Small intestine (tissue), 7 donors: ENCODE data around the gene RELN. TPM values are rescaled to one million over a fixed set of nuclear protein-coding genes. Genes with fewer than 3 reads are reported as not detected.

Source experiments
- DNase-seq, 2 donors: peaks; one replicate each; pipeline versions ENCODE4 v3.0.0 to v3.0.0-alpha.2; 2013
- FAIRE-seq: peaks from 2 replicates; lab custom pipeline; 2012; peaks lifted over from hg19 to GRCh38; lab: Jason Lieb, UNC
- H3K27ac ChIP-seq, 3 donors: one replicate each; pipeline ENCODE4 v1.5.1; 2013; ENCODE audit warnings: low read length in 2 of 3, mild to moderate bottlenecking in 2 of 3, control low read depth in 1 of 3, inconsistent platforms in 1 of 3, low read depth in 1 of 3, moderate library complexity in 1 of 3
- H3K27me3 ChIP-seq, 3 donors: one replicate each; pipeline ENCODE4 v1.6.1; 2013; ENCODE audit warnings: low read length in 3 of 3, inconsistent platforms in 1 of 3; ENCODE audit not compliant: control insufficient read depth in 3 of 3, insufficient read depth in 3 of 3
- H3K36me3 ChIP-seq, 3 donors: one replicate each; pipeline ENCODE4 v1.6.1; 2013; ENCODE audit warnings: low read length in 3 of 3, inconsistent platforms in 1 of 3, low read depth in 1 of 3, mild to moderate bottlenecking in 1 of 3, moderate library complexity in 1 of 3; ENCODE audit not compliant: control insufficient read depth in 3 of 3, insufficient read depth in 2 of 3
- H3K4me1 ChIP-seq, 3 donors: one replicate each; pipeline ENCODE4 v1.6.1; 2013; ENCODE audit warnings: low read length in 2 of 3, inconsistent platforms in 1 of 3, low read depth in 1 of 3, mild to moderate bottlenecking in 1 of 3, moderate library complexity in 1 of 3; ENCODE audit not compliant: control insufficient read depth in 3 of 3, insufficient read depth in 2 of 3
- H3K4me3 ChIP-seq, 3 donors: one replicate each; pipeline ENCODE4 v1.5.1; 2013; ENCODE audit warnings: low read length in 3 of 3, control low read depth in 1 of 3, inconsistent platforms in 1 of 3, low read depth in 1 of 3, mild to moderate bottlenecking in 1 of 3, moderate library complexity in 1 of 3
- H3K9me3 ChIP-seq, 2 donors: one replicate each; pipeline ENCODE4 v1.6.1; 2013; ENCODE audit warnings: low read depth in 1 of 2, low read length in 1 of 2; ENCODE audit not compliant: control insufficient read depth in 2 of 2, insufficient read depth in 1 of 2
- WGBS, 3 donors: extraction: QIAGEN DNeasy Blood & Tissue Kit; methylation state at CpG; one replicate each; pipeline ENCODE4 v1.1.7; 2013; 5-methylcytosine and 5-hydroxymethylcytosine counted together
- polyA plus RNA-seq, 4 donors: library from polyadenylated mRNA; stranded (reverse) in 3 of 4; unstranded in 1 of 4; fragments of 200-250 nt in 3 of 4; fragments of 120-200 nt in 1 of 4; gene quantifications; one replicate each; pipeline versions ENCODE4 v1.2.1 to v1.2.3, GENCODE V29; 2013
- donor health status: healthy with polysubstance abuse.
- donor health status: control.
- donor health status: control.
- donor health status: Bipolar disorder and iron deficiency.
- donor health status: healthy.

Gene RELN
- polyA plus RNA-seq, 4 donors, result 3.4 to 8.1 TPM; not detected in 2

DNA sequence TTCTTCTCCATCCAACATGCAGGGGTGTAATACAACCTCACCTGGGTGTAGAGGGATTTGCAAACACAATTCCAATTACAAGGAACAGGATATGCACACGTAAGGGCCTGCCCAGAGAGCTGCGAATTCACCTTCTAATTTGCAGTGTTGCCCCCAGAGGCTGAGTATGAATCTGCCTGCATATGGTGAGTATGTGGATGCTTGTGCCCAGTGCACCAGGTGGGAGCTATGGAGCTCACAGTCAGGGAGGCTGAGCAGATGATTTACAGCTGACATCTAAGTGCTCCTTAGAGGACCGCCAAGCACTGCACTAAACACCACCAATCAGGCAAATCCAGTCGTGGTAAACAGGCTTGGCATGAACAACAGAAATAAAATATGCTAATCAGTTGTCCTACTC lies 132.0 kb downstream of the RELN start:
- H3K4me3 ChIP-seq, result no peak overlapping the region
- H3K9me3 ChIP-seq, result no peaks in the 10 kb centered on the region
- H3K36me3 ChIP-seq, result no peaks in the 10 kb centered on the region
- H3K4me1 ChIP-seq, result no peaks in the 10 kb centered on the region
- H3K27ac ChIP-seq, result no peak overlapping the region
- DNase-seq (no peak), FAIRE-seq (no peak)
- WGBS, 3 donors, result 38 to 45% (median 39%) methylated on average over 4 of the region's 4 CpGs
- H3K27me3 ChIP-seq, result no peaks in the 10 kb centered on the region

GRCh38 chr7:103856929-103857328 lies 132.5 kb downstream of the RELN start:
- Histone ChIP-seq H3K9me3 (no peaks in the 10 kb centered on the region), H3K4me3 (no peak overlapping the region), H3K4me1 (no peaks in the 10 kb centered on the region), H3K27me3 (no peaks in the 10 kb centered on the region), H3K27ac (no peak overlapping the region), H3K36me3 (no peaks in the 10 kb centered on the region)
- FAIRE-seq, result no peak
- no peak for DNase-seq

- H3K36me3 ChIP-seq, result no peaks in the 10 kb centered on the region
- FAIRE-seq, result no peak
- no peak overlapping the region for H3K4me3 ChIP-seq
- H3K27ac ChIP-seq, result no peak overlapping the region
- H3K9me3 ChIP-seq, result no peaks in the 10 kb centered on the region
- DNase-seq, result no peak
- H3K27me3 ChIP-seq, result no peaks in the 10 kb centered on the region
- no peaks in the 10 kb centered on the region for H3K4me1 ChIP-seq
Measured at GRCh38 chr7:103855671-103856070, 133.8 kb downstream of the RELN start.

DNA sequence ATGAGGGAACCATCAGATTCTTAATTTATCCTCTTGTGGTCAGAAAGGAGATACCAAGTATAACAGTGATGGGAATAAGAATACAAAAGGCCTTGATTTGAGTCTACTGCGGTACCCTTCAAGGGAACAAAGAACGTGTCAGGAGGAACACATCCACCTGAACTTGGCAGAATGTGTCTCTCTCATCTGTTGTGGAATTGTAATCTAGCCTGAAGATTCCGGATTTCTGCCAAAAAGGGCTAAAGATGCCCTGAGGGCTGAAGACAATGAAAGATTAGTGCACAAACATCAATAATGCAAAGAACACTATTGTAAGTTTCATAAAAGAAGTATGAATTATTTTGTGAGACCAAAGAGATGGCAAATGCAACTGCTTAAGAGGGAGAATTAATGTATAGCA lies 134.8 kb downstream of the RELN start:
- H3K4me3 ChIP-seq, result no peak overlapping the region
- FAIRE-seq, result no peak
- no peak for DNase-seq
- H3K36me3 ChIP-seq, result no peaks in the 10 kb centered on the region
- H3K27ac ChIP-seq, result no peak overlapping the region
- no peaks in the 10 kb centered on the region for H3K4me1 ChIP-seq
- WGBS, 3 donors, result 68 to 80% (median 75%) methylated on average over 3 of the region's 3 CpGs
- H3K9me3 ChIP-seq, result no peaks in the 10 kb centered on the region
- no peaks in the 10 kb centered on the region for H3K27me3 ChIP-seq

GRCh38 chr7:103851357-103851756 lies 138.1 kb downstream of the RELN start:
- no peaks in the 10 kb centered on the region for H3K9me3 ChIP-seq
- no peaks in the 10 kb centered on the region for H3K36me3 ChIP-seq
- no peak overlapping the region for H3K4me3 ChIP-seq
- H3K4me1 ChIP-seq, result no peaks in the 10 kb centered on the region
- DNase-seq, result no peak
- 44 to 58% (median 50%) methylated on average over 4 of the region's 4 CpGs for WGBS, 3 donors
- H3K27me3 ChIP-seq, result no peaks in the 10 kb centered on the region
- no peak for FAIRE-seq
- H3K27ac ChIP-seq, result no peak overlapping the region

DNA sequence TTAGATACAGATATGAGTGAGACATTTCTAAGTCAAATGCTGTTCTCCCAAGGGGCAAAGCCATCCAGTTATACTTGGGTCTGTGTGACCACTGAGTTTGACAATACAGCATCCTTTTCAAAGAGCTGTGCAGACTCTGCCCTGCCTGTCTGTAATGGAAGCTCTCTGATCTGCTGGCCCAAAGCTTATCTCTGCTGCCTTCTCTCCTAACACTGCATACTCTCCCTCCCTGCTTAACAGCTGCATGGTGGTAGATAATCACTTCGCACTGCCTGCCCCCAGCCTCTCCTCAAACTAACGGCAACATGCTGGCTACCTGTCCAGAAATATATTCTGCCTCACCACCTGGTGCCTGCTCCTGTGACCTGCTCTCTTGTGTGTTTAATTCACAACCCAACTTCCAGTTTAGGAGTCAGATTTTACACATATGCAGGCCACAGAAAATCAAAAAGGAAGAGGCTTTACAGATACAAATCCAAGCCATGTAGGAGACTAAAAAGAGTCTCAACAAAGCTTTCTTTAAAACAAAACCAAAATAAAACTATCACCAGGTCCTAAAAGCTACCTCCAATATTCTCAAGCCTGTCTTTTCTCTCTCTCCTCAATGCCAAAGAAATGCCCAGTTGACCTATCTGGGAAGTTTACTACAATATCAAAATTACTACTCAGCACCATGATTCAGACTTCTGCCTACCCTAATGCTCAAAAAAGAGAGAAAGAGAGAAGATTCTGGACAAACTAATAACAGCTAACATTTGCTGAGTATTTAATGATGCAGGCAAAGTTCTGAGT lies 145.6 kb downstream of the RELN start:
- WGBS, 3 donors, result 33 to 49% (median 35%) methylated on average over 2 of the region's 2 CpGs
- no peaks in the 10 kb centered on the region for H3K36me3 ChIP-seq
- FAIRE-seq (no peak), DNase-seq (no peak)
- no peaks in the 10 kb centered on the region for H3K27me3 ChIP-seq
- no peaks in the 10 kb centered on the region for H3K4me1 ChIP-seq
- no peak overlapping the region for H3K27ac ChIP-seq
- no peak overlapping the region for H3K4me3 ChIP-seq
- no peaks in the 10 kb centered on the region for H3K9me3 ChIP-seq

DNA sequence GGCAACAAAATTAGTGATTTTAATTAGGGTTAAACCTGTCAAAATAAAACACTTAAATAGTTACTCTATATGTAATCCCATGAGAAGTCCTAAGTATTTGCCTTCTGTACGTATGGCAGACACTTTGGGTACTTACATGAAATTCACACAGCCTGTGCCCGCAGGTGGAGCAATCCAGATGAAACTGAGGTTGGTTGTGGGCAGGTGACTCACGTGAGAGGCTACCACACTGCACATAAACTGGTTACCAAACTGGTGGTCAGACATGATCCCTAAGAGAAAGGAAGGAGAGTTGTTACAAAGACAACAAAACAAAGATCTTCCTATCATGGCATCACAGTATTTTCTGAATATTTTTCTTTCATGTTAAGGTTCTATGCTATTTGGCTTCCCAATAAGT lies 156.1 kb downstream of the RELN start:
- Histone ChIP-seq H3K9me3 (no peaks in the 10 kb centered on the region), H3K4me3 (no peak overlapping the region), H3K36me3 (no peaks in the 10 kb centered on the region), H3K4me1 (no peaks in the 10 kb centered on the region), H3K27me3 (no peaks in the 10 kb centered on the region), H3K27ac (no peak overlapping the region)
- FAIRE-seq (no peak), DNase-seq (no peak)
- 67 to 80% (median 76%) methylated on average over 3 of the region's 3 CpGs for WGBS, 3 donors

DNA sequence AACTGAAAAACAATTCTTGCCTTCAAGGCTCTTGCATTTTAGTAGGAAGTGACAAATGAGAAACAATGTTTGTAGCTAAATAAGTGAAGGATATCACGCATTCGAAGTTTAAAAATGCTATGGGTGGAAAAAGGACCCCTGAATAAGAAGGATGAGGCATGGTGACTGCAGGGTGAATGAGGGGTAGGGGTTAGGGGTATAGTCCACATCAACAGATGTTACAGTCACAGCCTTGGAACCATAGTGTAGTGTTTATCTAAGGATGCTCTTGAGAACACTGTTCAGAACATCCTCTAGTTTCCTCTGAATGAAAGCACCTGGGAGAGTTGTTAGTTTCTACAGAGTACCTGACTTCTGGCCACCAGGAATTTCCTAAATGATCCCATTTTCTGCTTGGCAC lies 157.0 kb downstream of the RELN start:
- Histone ChIP-seq H3K27ac (no peak overlapping the region), H3K27me3 (no peaks in the 10 kb centered on the region), H3K36me3 (no peaks in the 10 kb centered on the region), H3K9me3 (no peaks in the 10 kb centered on the region), H3K4me3 (no peak overlapping the region), H3K4me1 (no peaks in the 10 kb centered on the region)
- 74 to 82% (median 79%) methylated on average over 2 of the region's 2 CpGs for WGBS, 3 donors
- FAIRE-seq (no peak), DNase-seq (no peak)

- Histone ChIP-seq H3K36me3 (no peaks in the 10 kb centered on the region), H3K27ac (no peak overlapping the region), H3K4me3 (no peak overlapping the region), H3K27me3 (no peaks in the 10 kb centered on the region), H3K9me3 (no peaks in the 10 kb centered on the region), H3K4me1 (no peaks in the 10 kb centered on the region)
- no peak for FAIRE-seq
- no peak for DNase-seq
Measured at GRCh38 chr7:103824251-103824650, 165.2 kb downstream of the RELN start.
